ENCODE measurements around the gene ARFRP1. TPM values are rescaled to one million over a fixed set of nuclear protein-coding genes. Genes with fewer than 3 reads are reported as not detected.

The ARFRP1 gene
- total and polyA plus RNA-seq, 2 experiments from 2014 or later, result 16.7 to 24.6 TPM

GRCh38 chr20:63754008-63754407 is 46.2 kb upstream of the ARFRP1 start:
- peaks cover 4% of the 10 kb centered on the region; the same call in 1 of the 2 replicates for H3K4me1 ChIP-seq (ENCODE audit: insufficient read depth)
- Mint-ChIP-seq H3K27ac (no peak overlapping the region), H3K4me1 (peaks cover 13% of the 10 kb centered on the region), H3K4me3 (no peak overlapping the region), H3K36me3 (ENCODE audit: low read depth) (peaks cover 3% of the 10 kb centered on the region; the same call in 2 of the 3 replicates), H3K27me3 (ENCODE audit: insufficient read depth, low read depth, poor library complexity) (peaks cover 5% of the 10 kb centered on the region), H3K9me3 (no peaks in the 10 kb centered on the region; the same call in 2 of the 3 replicates)
- H3K27me3 ChIP-seq (ENCODE audit: insufficient read depth), result no peaks in the 10 kb centered on the region
- DNase-seq (ENCODE audit: low spot score), result peak; percentile 33
- no peak overlapping the region for H3K4me3 ChIP-seq
- no peak for ATAC-seq
- H4K20me1 ChIP-seq (replicated peaks; ENCODE audit: insufficient read depth), result no peaks in the 10 kb centered on the region
- H3F3A ChIP-seq (replicated peaks; ENCODE audit: low read depth), result peaks cover 19% of the 10 kb centered on the region
- H3K79me2 ChIP-seq (replicated peaks; ENCODE audit: insufficient read depth), result no peaks in the 10 kb centered on the region
- TF ChIP-seq ZNF331 (CRISPR knock-in tag; IDR thresholded peaks at IDR 0.05; ENCODE audit: low read depth) (no peak), STAT1 (IDR thresholded peaks at IDR 0.05; ENCODE audit: unreplicated experiment) (no peak), NANOG (IDR thresholded peaks at IDR 0.05; ENCODE audit: borderline replicate concordance) (no peak), EZH2 (IDR thresholded peaks at IDR 0.05; ENCODE audit: low read depth, unreplicated experiment) (no peak), ETS1 (IDR thresholded peaks at IDR 0.05) (no peak), ZNF114 (CRISPR knock-in tag; IDR thresholded peaks at IDR 0.05) (no peak), ZNF462 (CRISPR knock-in tag; IDR thresholded peaks at IDR 0.05) (no peak), EZH2phosphoT487 (IDR thresholded peaks at IDR 0.05; ENCODE audit: unreplicated experiment) (no peak)
- no peak overlapping the region for H2AFZ ChIP-seq
- H3K9me2 ChIP-seq (ENCODE audit: insufficient read depth), result no peaks in the 10 kb centered on the region
- H3K4me2 ChIP-seq, result no peak overlapping the region
- H3K27ac ChIP-seq (ENCODE audit: low read depth), result no peak overlapping the region
- H3K36me3 ChIP-seq (ENCODE audit: insufficient read depth), result no peaks in the 10 kb centered on the region
